Measurements from ENCODE around the gene ZSWIM1. TPM values are rescaled to one million over a fixed set of nuclear protein-coding genes. Genes with fewer than 3 reads are reported as not detected.
"Not testable (repeated sequence)": the region's sequence is repeated elsewhere in the genome, so short reads cannot be mapped to it uniquely, and the experiment has no call there.

ZSWIM1 gene
- total RNA-seq, 1 donor from 2014 or later = 12.0 TPM

DNA sequence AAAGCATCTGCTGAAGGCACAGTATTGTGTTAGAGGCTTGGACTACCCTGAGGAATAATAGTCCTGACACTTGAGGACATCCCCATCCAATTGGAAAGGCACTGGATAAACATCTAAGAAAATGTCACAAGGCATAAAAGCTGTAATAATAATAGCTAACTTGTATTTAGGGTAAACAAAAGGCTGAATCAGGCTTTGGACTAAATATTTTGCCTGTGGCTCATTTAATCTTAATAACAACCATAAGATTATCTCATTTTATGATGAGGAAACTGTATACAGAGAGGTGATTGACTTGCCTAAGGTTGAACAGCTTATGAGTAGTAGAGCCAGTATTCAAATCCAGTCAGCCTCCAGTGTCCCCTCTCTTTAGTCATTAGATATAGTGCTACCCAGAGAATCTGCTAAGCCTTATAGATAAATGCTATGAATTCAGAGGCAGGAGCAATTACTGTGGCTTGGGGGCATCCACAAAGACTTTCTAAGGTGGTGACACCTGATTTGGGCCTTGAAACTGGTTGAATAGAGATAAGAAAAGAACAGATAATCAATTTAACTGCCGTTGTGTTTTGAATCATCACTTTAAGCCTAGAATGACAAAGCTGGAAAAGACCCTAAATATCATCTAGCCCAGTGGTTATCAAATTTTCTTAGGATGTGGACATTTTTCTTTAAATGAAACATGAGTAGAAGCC is 7.5 kb upstream of the ZSWIM1 start:
- H3K4me1 Mint-ChIP-seq = no peaks in the 10 kb centered on the region
- no peaks in the 10 kb centered on the region for H3K27me3 Mint-ChIP-seq (ENCODE audit: low read depth)
- TF ChIP-seq, protein P1, sequence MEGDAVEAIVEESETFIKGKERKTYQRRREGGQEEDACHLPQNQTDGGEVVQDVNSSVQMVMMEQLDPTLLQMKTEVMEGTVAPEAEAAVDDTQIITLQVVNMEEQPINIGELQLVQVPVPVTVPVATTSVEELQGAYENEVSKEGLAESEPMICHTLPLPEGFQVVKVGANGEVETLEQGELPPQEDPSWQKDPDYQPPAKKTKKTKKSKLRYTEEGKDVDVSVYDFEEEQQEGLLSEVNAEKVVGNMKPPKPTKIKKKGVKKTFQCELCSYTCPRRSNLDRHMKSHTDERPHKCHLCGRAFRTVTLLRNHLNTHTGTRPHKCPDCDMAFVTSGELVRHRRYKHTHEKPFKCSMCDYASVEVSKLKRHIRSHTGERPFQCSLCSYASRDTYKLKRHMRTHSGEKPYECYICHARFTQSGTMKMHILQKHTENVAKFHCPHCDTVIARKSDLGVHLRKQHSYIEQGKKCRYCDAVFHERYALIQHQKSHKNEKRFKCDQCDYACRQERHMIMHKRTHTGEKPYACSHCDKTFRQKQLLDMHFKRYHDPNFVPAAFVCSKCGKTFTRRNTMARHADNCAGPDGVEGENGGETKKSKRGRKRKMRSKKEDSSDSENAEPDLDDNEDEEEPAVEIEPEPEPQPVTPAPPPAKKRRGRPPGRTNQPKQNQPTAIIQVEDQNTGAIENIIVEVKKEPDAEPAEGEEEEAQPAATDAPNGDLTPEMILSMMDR (IDR thresholded peaks at IDR 0.05; ENCODE audit: unreplicated experiment) = no peak
- no peak overlapping the region for H3K27ac Mint-ChIP-seq
- DNase-seq (ENCODE audit: low spot score in 2 of 2, unreplicated experiment in 2 of 2) = no peak
- H3K9me3 Mint-ChIP-seq = no peaks in the 10 kb centered on the region
- no peak overlapping the region for H3K4me3 Mint-ChIP-seq
- peaks cover 1% of the 10 kb centered on the region for H3K36me3 Mint-ChIP-seq

DNA sequence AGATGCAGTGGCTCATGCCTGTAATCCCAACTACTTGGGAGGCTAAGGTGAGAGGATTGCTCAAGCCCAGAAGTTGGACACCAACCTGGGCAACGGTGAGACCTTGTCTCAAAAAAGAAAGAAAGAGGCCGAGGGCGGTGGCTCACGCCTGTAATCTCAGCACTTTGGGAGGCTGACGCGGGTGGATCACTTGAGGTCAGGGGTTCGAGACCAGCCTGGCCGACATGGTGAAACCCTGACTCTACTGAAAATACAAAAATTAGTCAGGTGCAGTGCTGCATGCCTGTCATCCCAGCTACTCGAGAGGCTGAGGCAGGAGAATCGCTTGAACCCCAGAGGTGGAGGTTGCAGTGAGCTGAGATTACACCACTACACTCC is 6.9 kb upstream of the ZSWIM1 start:
- not testable (repeated sequence) for H3K27me3 Mint-ChIP-seq (ENCODE audit: low read depth); H3K36me3 Mint-ChIP-seq; H3K4me3 Mint-ChIP-seq; H3K27ac Mint-ChIP-seq; DNase-seq (ENCODE audit: low spot score in 2 of 2, unreplicated experiment in 2 of 2); H3K9me3 Mint-ChIP-seq; H3K4me1 Mint-ChIP-seq

DNA sequence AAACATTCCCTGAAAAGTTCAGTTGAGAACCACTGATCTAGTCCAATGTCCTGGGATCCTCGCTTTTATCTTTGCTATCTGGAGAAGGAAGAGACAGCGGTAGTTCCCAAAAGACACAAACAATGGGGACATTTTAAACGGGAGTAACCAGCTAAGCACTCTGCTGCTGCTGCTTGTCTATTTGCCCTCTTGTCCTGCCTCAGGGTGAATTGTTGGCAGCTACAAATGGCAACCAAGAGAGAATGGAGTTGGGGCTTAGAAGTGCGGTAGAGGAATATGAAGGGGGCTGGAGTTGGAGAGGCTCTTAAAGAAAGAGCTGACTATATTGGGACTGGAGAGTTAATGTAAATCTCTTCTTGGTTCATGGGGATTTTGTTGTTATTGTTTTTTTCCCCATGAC is 6.5 kb upstream of the ZSWIM1 start:
- Mint-ChIP-seq H3K27me3 (ENCODE audit: low read depth) (no peaks in the 10 kb centered on the region), H3K9me3 (no peaks in the 10 kb centered on the region), H3K27ac (no peak overlapping the region), H3K4me3 (no peak overlapping the region), H3K4me1 (no peaks in the 10 kb centered on the region), H3K36me3 (peaks cover 1% of the 10 kb centered on the region)
- DNase-seq (ENCODE audit: low spot score in 2 of 2, unreplicated experiment in 2 of 2) = no peak
- TF ChIP-seq, protein P1 (IDR thresholded peaks at IDR 0.05; ENCODE audit: unreplicated experiment) = no peak

DNA sequence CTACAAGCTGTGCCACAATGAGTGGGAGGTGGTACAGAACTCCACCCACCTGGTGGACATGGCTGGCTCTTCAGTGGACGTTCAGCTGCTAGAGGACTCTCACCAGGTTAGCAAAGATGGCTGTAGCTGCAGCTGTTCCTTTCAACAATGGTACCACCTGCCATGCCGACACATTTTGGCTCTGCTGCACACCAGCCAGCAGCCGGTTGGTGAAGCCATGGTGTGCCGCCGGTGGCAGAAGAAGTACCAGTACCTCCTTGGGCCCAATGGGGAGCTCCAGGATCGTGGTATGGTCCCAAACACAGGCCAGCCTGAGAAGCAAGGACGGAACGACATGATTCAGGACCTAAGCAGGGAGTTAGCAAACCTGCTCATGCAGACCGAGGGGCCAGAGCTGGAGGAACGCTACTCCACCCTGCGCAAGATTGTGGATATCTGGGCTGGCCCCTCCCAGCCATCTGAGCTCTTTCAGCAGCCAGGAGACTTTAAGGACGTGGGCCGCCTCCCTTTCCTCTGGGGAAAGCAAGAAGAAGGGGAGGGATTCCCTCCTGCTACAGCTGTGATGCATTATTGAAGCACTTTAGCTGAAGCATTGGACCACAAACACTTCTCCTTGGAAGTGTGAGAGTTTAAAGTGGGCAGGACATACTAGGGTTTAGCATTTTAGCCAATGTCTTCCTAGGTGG is 2.8 kb upstream of the ZSWIM1 start:
- Mint-ChIP-seq H3K4me3 (no peak overlapping the region), H3K9me3 (no peaks in the 10 kb centered on the region), H3K4me1 (peaks cover 16% of the 10 kb centered on the region), H3K36me3 (peaks cover 7% of the 10 kb centered on the region), H3K27ac (no peak overlapping the region), H3K27me3 (ENCODE audit: low read depth) (no peaks in the 10 kb centered on the region)
- TF ChIP-seq, protein P1 (IDR thresholded peaks at IDR 0.05; ENCODE audit: unreplicated experiment) = no peak
- DNase-seq (ENCODE audit: low spot score in 2 of 2, unreplicated experiment in 2 of 2) = no peak

DNA sequence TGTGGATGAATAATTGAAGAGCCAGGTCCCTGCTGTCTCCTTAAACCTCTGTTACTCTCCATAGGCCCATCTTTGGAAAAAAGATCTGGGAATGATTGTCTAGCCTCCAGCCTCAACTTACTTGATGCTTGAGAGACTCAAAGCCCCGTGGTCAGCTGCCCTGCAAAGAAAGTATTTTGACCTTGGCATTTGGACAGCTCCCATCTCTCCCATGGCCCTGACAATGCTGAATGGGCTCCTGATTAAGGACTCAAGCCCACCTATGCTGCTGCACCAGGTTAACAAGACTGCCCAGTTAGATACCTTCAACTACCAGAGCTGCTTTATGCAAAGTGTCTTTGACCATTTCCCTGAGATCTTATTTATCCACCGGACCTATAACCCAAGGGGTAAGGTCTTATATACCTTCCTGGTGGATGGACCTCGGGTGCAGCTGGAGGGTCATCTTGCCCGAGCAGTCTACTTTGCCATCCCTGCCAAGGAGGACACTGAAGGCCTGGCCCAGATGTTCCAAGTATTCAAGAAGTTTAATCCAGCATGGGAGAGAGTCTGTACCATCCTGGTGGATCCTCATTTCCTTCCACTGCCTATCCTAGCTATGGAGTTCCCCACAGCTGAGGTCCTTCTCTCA is 1.6 kb downstream of the ZSWIM1 start:
- H3K36me3 Mint-ChIP-seq = peaks cover 12% of the 10 kb centered on the region
- peak overlapping the region; percentile 59 for H3K4me3 Mint-ChIP-seq
- TF ChIP-seq, protein P1 (IDR thresholded peaks at IDR 0.05; ENCODE audit: unreplicated experiment) = no peak
- no peaks in the 10 kb centered on the region for H3K9me3 Mint-ChIP-seq
- peak overlapping the region; percentile 13 for H3K27ac Mint-ChIP-seq
- DNase-seq (ENCODE audit: low spot score in 2 of 2, unreplicated experiment in 2 of 2) = no peak
- peaks cover 16% of the 10 kb centered on the region for H3K4me1 Mint-ChIP-seq
- no peaks in the 10 kb centered on the region for H3K27me3 Mint-ChIP-seq (ENCODE audit: low read depth)

DNA sequence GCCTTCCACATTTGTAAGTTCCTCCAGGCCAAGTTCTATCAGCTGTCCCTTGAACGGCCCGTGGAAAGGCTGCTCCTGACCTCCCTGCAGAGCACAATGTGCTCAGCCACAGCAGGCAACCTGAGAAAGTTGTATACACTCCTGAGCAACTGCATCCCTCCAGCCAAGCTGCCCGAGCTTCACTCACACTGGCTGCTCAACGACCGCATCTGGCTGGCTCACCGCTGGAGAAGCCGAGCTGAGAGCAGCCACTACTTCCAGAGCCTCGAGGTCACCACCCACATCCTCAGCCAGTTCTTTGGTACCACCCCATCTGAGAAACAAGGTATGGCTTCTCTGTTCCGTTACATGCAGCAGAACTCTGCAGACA is 2.1 kb downstream of the ZSWIM1 start:
- H3K36me3 Mint-ChIP-seq = peaks cover 12% of the 10 kb centered on the region

More for the DNA sequence above, 2.1 kb downstream of the ZSWIM1 start:
- Mint-ChIP-seq H3K9me3 (no peaks in the 10 kb centered on the region), H3K27ac (no peak overlapping the region), H3K4me3 (peak overlapping the region; percentile 39), H3K4me1 (peaks cover 16% of the 10 kb centered on the region), H3K27me3 (ENCODE audit: low read depth) (no peaks in the 10 kb centered on the region)
- TF ChIP-seq, protein P1 (IDR thresholded peaks at IDR 0.05; ENCODE audit: unreplicated experiment) = no peak
- no peak for DNase-seq (ENCODE audit: low spot score in 2 of 2, unreplicated experiment in 2 of 2)

All from mesothelial cell of epicardium (in vitro differentiated cells).